Measurements from ENCODE around the gene POU3F3.
A peak's percentile ranks its signal among the peaks of the same experiment; 100 is the strongest.

The POU3F3 gene

DNA sequence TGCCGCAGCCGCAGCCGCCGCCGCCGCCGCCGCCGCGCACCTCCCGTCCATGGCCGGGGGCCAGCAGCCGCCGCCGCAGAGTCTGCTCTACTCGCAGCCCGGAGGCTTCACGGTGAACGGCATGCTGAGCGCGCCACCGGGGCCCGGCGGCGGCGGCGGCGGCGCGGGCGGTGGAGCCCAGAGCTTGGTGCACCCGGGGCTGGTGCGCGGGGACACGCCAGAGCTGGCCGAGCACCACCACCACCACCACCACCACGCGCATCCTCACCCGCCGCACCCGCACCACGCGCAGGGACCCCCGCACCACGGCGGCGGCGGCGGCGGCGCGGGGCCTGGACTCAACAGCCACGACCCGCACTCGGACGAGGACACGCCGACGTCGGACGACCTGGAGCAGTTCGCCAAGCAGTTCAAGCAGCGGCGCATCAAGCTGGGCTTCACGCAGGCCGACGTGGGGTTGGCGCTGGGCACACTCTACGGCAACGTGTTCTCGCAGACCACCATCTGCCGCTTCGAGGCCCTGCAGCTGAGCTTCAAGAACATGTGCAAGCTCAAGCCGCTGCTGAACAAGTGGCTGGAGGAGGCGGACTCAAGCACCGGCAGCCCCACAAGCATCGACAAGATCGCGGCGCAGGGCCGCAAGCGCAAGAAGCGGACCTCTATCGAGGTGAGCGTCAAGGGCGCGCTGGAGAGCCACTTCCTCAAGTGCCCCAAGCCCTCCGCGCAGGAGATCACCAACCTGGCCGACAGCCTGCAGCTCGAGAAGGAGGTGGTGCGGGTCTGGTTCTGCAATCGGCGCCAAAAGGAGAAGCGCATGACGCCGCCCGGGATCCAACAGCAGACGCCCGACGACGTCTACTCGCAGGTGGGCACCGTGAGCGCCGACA, 2.4 kb downstream of the POU3F3 start:
- H3K4me3 ChIP-seq (replicated peaks; ENCODE audit: insufficient read depth, low read length), result no peak overlapping the region
- H3K27ac ChIP-seq (replicated peaks), result no peak overlapping the region
- DNase-seq (ENCODE audit: low read depth in 1 of 2, low spot score in 1 of 2), result peak in 1 of 2 experiments; percentile 59
- H3K27me3 ChIP-seq (ENCODE audit: insufficient read depth, poor library complexity, severe bottlenecking), result peaks cover 66% of the 10 kb centered on the region
- TF ChIP-seq, protein P1, sequence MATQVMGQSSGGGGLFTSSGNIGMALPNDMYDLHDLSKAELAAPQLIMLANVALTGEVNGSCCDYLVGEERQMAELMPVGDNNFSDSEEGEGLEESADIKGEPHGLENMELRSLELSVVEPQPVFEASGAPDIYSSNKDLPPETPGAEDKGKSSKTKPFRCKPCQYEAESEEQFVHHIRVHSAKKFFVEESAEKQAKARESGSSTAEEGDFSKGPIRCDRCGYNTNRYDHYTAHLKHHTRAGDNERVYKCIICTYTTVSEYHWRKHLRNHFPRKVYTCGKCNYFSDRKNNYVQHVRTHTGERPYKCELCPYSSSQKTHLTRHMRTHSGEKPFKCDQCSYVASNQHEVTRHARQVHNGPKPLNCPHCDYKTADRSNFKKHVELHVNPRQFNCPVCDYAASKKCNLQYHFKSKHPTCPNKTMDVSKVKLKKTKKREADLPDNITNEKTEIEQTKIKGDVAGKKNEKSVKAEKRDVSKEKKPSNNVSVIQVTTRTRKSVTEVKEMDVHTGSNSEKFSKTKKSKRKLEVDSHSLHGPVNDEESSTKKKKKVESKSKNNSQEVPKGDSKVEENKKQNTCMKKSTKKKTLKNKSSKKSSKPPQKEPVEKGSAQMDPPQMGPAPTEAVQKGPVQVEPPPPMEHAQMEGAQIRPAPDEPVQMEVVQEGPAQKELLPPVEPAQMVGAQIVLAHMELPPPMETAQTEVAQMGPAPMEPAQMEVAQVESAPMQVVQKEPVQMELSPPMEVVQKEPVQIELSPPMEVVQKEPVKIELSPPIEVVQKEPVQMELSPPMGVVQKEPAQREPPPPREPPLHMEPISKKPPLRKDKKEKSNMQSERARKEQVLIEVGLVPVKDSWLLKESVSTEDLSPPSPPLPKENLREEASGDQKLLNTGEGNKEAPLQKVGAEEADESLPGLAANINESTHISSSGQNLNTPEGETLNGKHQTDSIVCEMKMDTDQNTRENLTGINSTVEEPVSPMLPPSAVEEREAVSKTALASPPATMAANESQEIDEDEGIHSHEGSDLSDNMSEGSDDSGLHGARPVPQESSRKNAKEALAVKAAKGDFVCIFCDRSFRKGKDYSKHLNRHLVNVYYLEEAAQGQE (IDR thresholded peaks at IDR 0.05; ENCODE audit: insufficient replicate concordance, low read depth), result no peak
- peak; percentile 43; the same call in 1 of the 2 replicates for TF ChIP-seq SPI1 (IDR thresholded peaks at IDR 0.05; ENCODE audit: borderline replicate concordance, low read depth)

DNA sequence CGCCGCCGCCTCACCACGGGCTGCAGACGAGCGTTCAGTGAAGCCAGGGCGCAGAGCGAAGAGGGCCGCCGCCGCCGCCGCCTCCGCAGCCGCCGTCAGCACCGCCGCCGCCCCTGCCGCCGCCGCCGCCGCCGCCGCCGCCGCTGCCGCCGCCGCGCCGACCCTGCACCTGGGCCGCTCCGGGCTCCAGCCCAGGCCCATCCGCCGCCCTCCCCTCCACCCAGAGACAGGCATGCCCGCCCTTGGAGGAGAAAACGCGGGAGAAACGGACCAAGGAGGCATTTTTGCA, 3.0 kb downstream of the POU3F3 start:
- TF ChIP-seq POLR2AphosphoS5 (IDR thresholded peaks at IDR 0.05; ENCODE audit: low read depth), result no peak
- TF ChIP-seq, protein P1 (IDR thresholded peaks at IDR 0.05; ENCODE audit: insufficient replicate concordance, low read depth), result no peak
- TF ChIP-seq SPI1 (IDR thresholded peaks at IDR 0.05; ENCODE audit: borderline replicate concordance, low read depth), result no peak
- TF ChIP-seq GABPA (IDR thresholded peaks at IDR 0.05; ENCODE audit: low read depth), result no peak
- TF ChIP-seq, protein P2, sequence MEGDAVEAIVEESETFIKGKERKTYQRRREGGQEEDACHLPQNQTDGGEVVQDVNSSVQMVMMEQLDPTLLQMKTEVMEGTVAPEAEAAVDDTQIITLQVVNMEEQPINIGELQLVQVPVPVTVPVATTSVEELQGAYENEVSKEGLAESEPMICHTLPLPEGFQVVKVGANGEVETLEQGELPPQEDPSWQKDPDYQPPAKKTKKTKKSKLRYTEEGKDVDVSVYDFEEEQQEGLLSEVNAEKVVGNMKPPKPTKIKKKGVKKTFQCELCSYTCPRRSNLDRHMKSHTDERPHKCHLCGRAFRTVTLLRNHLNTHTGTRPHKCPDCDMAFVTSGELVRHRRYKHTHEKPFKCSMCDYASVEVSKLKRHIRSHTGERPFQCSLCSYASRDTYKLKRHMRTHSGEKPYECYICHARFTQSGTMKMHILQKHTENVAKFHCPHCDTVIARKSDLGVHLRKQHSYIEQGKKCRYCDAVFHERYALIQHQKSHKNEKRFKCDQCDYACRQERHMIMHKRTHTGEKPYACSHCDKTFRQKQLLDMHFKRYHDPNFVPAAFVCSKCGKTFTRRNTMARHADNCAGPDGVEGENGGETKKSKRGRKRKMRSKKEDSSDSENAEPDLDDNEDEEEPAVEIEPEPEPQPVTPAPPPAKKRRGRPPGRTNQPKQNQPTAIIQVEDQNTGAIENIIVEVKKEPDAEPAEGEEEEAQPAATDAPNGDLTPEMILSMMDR (IDR thresholded peaks at IDR 0.05; ENCODE audit: insufficient read depth, low read length), result no peak
- Histone ChIP-seq H3K27me3 (ENCODE audit: insufficient read depth, poor library complexity, severe bottlenecking) (peaks cover 68% of the 10 kb centered on the region), H3K4me3 (replicated peaks; ENCODE audit: insufficient read depth, low read length) (no peak overlapping the region), H3K27ac (replicated peaks) (no peak overlapping the region)
- no peak for DNase-seq (ENCODE audit: low read depth in 1 of 2, low spot score in 1 of 2)

DNA sequence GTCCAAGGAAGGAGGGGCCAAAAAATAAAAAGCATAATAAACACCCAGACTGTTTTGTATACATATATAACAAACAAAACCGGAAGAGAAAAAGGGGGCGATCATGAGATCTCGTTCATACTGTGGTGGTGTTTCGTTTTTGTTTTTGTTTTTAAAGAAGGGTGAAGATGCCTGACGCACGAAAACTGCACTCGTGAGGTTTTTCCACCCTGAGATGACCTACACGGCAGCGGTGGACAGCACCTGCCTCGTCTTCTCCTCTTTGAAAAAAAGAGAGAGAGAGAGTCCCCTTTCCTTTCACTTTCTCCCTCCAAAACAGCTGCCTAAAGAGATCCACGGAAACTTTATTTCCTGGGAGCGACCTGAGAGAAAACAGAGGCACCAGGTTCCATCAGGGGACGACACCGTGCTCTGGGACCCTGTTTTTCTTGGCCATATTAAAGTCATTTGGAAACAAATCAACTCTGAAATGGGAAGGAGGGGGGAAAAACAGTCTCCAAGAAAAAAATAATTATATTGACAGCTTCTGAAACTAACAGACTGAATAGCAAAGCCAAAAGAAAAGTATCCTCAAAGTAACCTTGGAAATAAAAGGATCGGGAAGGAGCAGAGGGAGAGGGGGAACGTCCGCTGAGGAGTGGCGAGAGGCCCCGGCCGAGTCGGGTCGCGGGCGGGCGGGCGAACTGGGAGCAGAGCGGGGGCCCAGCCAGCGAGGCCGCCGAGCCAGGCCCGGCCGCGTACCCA, 3.5 kb downstream of the POU3F3 start:
- H3K27me3 ChIP-seq (ENCODE audit: insufficient read depth, poor library complexity, severe bottlenecking), result peaks cover 66% of the 10 kb centered on the region
- no peak for DNase-seq (ENCODE audit: low read depth in 1 of 2, low spot score in 1 of 2)
- H3K4me3 ChIP-seq (replicated peaks; ENCODE audit: insufficient read depth, low read length), result no peak overlapping the region
- TF ChIP-seq, protein P2 (IDR thresholded peaks at IDR 0.05; ENCODE audit: insufficient read depth, low read length), result no peak
- TF ChIP-seq, protein P1 (IDR thresholded peaks at IDR 0.05; ENCODE audit: insufficient replicate concordance, low read depth), result no peak
- TF ChIP-seq GABPA (IDR thresholded peaks at IDR 0.05; ENCODE audit: low read depth) (no peak), POLR2AphosphoS5 (IDR thresholded peaks at IDR 0.05; ENCODE audit: low read depth) (no peak), SPI1 (IDR thresholded peaks at IDR 0.05; ENCODE audit: borderline replicate concordance, low read depth) (no peak)
- no peak overlapping the region for H3K27ac ChIP-seq (replicated peaks)
